ENCODE results near the gene WDR5B.

Gene WDR5B

DNA sequence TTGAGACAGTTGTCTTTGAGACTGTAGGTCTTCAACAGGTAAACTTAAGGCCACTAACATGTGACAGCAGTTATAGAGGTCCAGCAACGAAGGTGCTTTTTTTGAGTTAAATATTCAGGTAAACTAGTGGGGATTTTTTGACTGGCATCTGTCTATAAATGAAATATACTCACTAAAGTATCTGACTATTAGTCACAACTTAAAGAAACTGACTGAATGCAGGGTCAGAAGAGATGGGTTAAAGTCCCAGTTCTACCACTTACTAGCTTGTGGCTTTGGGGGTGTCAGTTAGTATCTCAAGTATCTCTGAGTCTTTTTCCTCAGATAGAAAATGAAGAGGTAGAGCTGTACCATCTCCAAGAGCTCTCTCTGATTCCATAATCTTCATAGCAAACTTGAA lies 50.8 kb downstream of the WDR5B start:
- DNase-seq: no peak

DNA sequence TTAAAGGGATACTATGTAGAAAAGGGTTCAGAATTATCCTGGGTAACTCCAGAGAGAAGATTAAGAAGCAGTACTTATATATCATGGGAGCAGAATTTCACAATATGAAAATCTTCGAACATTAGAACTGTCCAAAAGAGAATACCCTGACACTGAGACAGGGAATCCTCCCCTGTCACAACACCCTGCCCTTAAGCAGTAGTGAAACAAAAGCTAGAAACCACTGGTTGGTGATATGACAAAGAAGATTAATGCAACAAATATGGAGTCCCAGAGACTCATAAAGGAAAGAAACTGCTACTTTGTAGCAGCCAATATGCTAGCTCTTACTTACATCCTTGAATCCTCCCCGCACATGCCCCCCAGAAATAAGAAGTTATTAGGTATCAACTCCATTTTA lies 51.4 kb downstream of the WDR5B start:
- no peak for DNase-seq

Measured in NCI-H748 treated with DMSO at 0.1 percent for 48 hours (cell line).